HG02840 (cell line): ENCODE data around the gene GREM2.
A peak's percentile ranks its signal among the peaks of the same experiment; 100 is the strongest.

ENCODE experiments used
- ATAC-seq: cut with Tn5 transposase; IDR thresholded peaks from one replicate; pipeline ENCODE4 v1.9.1; 2021; ENCODE audit warnings: mild to moderate bottlenecking, moderate library complexity, moderate number of reproducible peaks; ENCODE audit not compliant: unreplicated experiment, low FRiP score

Gene GREM2

DNA sequence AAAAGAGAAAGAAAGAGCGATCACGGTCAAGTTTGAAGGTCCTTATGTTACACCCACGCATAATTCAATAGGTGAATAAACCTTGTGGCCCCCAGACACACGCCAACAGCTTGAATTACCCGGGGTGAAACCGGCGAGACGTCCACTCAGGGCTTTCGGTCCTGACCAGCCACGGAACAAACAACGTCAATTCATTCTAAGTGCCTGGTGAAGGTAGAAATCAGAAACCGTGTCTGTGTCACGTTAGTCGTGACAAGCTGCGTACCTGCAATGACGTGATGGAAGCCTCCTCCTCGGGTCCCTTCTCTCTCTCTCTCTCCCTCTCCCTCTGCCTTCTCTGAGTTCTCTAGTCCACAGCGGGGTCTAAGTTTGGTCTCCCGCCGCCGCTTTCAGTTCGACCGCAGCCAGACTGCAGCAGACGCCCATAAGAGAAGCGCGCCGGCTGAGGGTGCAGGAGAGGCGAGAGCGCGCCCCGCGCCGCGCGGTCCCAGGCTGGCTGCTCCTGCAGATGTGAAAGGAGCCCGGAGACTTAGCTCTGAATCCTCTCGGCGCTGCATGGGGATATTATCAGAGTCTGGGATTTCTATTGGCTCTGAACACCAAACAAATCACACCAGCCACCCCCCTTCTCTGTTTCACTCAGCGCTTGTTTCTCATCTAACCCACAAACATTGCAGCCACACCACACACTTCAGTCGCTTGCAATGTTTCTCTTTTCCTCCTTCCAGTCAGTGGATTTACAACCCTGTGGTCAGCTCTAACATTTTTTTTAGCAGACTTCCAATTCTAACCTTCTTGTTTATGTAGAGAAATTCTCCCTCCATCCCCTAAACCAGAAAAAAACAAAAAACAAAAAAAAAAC, at the start of gene GREM2:
Gene GREM2 (minus strand): TSS at position 537 of the 862 bp plus-strand sequence. CDS start 118,680 bp downstream, outside the sequence.
- ATAC-seq = peak; percentile 78

DNA sequence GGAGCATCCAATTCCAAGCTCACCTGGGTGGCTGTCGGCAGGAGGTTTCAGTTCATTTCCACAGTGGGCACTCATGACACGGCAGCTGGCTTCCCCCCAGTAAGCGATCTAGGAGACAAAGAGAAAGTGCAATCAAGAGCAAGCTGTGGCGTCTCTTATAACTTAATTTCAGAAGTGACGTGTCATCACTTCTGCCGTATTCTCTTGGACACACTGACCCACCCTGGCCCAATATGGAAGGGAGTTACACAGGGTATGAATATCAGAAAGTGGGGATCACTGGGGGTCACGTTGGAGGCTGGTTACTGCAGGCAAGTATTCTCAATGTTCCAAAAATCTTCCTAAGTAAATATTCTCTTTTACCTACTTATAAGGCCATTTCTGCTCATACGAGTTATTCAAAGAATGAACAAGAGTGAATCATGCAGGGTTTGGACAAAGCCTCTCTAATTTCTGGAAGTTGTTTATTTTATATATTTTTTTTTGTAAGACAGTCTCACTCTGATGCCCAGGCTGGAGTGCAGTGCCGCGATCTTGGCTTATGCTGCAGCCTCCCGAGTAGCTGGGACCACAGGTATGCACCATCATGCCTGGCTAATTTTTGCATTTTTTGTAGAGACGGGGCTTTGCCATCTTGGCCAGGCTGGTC, 46.5 kb upstream of the GREM2 start:
- no peak for ATAC-seq

DNA sequence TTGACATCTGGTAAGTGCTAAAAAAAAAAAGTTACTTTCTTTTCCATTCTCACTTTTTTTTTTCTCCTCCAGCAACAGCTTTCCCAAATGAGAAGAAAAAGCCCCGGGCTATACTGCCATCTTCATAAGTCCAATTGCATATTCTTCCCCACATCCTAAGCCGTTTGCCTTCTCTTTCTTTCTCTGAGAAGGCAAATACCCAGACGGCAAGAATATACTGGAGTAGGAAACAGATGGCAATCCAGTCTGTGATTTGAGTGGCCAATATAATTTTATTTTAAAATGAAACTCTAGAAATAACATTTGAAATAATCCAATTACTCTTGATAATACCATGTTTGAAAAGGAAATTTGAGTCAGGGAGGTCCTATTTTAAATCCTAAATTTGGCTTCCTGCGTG, 44.6 kb upstream of the GREM2 start:
- no peak for ATAC-seq

DNA sequence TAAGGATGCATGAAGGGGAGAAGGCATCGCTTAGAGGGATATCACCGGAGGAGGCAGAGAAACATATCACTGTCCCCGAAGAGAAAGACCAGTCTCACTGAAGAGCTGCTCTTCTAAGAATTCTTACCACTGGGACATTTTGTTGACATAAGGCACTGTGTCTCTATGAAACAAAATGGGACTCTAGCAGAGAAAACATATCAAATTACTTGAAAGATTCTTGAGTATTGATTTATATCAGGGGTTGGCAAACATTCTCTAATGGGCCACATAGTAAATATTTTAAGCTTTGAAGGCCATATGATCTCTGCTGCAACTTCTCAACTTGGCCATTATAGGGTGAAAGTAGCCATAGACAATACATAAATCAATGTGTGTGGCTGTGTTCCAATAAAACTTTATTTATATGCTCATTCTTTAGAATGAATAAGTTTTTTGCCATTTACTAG, 41.0 kb upstream of the GREM2 start:
- ATAC-seq = no peak

DNA sequence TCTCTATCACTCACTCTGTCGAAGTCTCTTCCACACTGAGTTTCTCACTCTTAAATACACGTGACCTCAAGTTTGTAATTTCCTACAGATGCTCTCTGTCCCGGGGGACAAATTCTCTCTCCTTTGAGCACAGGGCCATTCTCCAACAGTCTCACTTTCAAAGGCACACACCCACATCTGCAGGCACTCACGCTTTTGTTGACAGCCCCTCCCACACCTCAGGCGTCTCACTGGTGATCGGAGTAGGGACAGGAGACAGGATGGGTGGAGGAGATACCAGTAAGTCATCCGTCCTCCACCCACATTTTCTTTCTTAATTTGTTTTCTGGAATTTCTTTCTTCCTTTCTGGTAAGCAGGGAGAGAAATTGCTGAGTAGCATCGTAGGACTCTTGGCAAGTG, 40.6 kb upstream of the GREM2 start:
- ATAC-seq = no peak

DNA sequence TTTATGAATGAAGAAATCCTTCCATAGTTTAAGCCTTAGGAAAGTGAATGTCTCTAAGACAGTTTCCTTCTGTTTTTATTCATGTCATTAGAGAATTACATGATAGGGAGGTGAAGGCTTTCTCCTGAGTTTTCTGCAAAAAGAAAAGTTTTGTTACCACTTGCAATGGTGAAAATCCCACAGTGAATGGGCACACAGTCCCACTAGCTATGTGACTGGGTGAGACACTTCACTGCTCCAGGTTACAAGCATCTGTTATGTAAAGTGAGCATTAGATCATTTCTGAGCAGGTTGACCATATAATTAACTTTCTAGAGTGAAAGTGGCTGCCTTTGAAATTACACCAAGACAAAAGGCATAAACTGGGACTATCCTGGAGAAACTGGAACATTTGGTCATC, 38.9 kb upstream of the GREM2 start:
- no peak for ATAC-seq

DNA sequence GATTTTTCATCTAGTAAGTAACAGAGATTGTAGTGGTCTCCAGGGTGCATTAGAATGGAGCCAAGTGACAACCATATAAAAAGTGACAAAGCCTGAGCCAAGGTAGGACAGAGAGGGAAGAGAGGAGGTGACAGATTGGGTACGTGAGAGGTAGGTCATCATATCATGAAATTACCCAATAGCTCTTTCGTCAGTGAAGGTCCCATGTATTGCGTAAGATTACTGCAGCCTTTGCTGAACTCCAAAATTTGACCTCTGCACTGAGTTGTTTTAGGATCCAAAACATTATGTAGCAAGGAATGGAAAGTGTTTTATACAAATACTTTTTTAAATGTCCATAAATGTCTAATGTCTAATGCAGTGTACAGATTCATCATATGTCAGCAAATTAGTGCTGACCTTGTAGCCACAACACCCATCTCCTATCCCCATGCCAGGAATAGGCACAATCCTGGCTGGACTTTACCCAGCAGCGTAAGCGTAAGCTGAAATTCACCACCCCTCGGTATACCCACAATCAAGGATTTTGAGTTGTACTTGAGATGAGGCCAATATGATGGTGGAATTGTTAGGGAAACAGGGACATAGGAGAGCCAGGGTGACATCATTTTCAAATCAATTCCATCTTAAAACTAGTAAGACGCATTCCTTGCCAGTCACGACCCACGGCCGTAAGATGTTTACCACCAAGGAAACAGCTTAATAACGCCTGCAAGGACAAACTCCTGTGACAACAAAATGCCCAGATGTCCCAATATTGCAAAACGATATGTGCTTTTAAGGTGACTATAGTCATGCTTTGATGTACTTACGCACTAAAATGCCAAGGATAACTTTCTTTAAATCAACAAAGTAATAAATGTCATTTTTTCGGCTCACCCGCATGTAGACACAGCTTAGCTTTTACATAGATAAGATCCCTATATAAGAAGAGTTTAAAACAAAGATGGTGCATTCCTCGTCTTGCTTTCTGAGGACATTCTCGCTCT, 38.1 kb upstream of the GREM2 start:
- ATAC-seq = no peak

DNA sequence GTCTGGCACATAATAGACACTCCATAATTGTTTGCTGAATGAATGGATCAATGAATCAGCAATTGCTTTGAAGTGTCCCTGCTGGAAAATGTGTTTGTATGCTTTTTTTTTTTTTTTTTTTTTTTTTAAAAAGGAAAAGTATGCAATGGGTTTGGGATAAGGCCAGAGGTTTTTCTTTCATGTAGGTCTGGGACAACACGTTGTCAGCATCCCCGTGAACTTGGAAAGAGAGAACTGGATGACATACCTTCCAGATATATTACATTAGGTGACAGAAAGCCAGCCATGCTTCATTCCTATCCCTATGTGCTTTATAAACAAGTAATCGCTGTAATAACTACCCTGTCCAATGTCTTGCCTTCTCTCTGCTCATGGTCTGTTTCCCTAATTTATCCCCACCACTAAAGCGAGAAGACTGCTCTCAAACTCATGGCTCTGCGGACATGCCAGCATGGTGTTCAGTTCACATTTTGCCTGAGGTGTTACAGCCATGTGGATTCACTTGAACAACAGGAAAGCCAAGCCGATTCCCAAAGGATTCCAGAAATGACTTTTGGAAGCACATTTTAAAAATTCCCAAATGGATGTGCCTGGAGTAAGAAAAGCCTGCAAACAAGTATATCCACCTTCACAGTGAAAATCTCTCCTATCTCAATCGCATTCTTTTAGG, 34.8 kb upstream of the GREM2 start:
- ATAC-seq = no peak

DNA sequence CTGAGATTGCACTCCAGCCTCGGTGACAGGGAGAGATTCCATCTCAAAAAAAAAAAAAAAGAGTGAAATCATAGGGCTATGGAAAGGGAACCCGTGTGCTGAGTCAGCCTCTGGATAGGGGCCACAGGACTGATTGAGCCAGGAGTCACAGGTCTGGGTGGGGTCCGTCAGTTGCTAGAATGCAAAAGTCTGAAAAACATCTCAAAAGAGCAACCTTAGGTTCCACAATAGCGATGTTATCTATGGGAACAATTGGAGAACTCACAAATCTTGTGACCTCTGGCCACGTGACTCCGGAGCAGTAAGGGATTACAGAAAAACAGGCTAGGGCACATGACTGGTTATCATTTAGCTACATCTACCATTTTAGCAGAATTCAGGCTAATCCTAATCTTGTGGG, 32.8 kb upstream of the GREM2 start:
- ATAC-seq = no peak

DNA sequence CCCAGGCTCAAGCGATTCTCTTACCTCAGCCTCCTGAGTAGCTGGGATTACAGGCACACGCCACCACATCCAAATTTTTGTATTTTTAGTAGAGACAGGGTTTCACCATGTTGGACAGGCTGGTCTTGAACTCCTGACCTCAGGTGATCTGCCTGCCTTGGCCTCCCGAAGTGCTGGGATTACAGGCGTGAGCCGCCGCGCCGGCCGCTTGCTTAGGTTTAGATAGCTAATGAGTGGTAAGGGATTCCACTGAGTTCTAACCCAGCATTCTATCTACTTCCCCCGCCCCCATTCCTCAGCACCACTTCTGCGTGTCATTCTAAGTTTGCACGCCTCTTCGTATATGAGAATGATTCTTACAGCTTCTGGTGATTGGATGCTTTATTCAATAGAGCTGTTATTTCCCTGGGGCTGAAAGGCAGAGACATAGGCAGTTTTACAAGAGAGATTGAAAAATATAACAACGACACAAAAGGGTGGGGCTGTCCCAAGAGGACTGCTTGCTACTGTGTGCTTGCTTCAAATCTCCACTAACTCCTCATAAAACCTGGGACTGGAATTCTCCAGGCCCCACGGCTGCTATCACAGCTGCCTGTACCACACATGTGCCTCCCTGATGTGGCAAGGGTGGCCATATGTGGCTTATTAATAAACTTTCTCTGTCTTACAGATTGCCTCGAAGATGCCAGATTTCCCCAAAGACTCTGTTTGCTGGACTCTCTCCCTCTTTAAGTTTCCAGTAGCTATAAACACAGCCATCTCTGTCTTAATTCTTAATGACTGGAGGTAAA, 23.7 kb upstream of the GREM2 start:
- ATAC-seq = no peak

DNA sequence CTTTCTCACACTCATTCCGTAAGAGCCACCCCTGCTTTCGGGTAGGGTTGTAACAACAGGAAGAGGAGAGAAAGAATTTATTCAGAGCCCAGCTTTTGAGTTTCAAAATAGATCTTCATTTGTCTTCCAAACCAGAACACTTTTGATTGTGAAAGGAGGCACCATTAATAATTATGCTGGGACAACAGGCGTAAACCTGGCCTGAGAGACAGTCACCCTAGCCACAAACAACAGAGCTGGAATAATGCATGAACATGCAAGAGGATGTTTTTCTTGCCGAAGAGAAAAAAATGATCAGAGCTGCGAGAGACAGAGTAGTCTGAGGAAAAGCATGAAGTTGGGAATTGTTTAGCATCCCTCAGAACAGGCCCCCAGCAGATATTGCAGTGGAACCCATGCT, 18.5 kb upstream of the GREM2 start:
- no peak for ATAC-seq

DNA sequence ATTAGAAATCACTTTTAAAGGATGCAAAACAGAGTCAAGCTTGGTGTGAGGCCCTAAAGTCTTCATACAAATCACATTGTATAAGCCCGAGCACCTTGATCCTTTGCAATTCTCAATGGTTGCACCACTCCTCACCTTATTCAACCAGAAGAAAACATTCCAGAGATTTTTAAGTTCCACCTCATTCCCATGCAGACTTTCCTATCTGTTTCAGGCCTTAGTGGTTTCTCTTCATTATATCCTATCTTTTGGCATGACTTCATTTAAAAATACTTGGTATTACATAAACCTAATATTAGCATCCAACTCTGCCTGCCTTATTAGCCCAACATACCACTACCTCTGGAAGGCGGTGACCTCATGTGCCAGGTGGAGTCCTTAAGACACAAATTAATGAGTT, 9.3 kb upstream of the GREM2 start:
- no peak for ATAC-seq

DNA sequence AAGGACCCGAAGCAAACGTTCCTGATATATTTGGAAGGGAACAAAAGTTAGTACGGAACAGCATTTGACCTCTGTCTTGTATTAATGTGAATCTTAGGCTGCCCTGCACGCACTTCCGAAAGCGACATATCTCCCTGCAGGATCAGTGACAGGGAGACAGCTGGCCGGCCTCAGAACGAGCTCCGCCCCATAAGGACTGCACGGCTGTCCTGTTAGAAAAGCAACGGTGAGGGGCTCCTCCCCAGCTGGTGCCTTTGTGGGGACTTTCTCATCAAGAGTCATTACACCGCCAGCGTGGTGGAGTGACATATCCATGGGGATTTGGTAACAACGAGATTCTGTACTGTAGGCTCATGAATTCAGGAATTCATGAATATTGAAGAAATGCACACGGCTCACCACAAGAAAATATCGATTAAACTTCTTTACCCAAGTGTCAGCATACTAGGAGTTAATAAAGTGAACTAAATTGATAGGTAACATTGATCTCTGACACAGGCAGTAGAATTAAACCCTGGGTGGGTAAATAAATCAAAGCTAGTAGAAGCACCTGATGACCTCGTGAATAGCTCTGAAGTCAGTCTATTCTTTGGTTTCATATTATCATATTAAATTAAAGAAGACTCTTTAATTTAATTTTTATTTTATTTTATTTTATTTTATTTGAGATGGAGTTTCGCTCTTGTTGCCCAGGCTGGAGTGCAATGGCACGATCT, 8.1 kb upstream of the GREM2 start:
- ATAC-seq = no peak

DNA sequence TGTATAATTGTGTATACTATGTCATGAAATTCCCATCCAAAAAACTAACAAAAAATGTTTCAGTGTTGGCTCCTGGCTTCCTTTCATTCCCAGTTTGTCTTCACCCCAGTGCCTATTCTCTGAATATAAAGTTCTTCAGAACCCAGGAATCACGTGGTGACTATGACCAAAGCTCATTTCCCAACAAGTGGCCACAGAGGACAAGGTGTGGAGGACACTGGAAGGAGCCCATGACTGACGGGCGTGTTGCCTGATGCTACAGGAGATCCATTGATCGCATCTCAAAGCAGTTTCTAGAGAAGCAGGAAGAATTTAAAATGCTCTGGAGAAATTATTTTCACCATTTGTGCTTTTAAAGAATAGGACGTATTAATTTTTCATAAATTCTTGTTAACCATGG, 7.4 kb upstream of the GREM2 start:
- ATAC-seq = no peak

DNA sequence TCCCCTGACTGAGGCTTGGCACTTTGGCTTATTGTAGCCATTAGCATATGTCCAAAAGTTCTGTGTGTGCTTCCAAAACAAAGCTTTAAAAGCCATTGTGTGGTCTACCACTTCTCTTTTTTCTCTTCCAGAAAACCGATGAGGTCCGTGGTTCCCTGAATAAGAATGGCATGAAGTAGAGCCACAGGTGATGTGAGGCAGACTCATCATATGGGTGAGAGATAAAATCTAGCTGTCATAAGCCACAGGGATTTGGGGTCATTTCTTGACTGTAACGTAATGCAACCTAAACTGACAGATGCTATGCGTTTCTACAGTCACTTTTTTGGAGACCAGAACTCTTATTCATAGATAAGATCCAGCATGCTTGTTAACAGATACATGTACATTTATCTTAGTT, 7.0 kb upstream of the GREM2 start:
- no peak for ATAC-seq

DNA sequence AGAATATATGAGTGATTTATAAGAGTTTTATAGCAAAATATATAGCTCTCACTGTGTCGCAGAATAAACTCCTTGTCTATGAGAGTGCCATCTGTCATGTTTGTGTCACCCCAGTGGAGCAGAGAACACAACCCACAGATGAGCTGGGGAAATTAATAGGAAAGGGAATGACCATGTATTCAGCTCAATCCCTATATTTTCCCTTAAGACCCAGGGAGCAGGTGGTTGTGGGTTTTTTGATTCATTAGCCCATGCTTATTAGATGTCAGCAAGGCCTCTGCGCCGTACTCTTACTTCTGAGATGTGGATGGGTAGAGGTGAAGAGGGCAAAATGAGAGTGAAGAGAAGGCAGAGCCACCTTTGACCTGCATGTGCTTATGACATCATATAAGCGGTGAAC, 4.1 kb upstream of the GREM2 start:
- no peak for ATAC-seq

DNA sequence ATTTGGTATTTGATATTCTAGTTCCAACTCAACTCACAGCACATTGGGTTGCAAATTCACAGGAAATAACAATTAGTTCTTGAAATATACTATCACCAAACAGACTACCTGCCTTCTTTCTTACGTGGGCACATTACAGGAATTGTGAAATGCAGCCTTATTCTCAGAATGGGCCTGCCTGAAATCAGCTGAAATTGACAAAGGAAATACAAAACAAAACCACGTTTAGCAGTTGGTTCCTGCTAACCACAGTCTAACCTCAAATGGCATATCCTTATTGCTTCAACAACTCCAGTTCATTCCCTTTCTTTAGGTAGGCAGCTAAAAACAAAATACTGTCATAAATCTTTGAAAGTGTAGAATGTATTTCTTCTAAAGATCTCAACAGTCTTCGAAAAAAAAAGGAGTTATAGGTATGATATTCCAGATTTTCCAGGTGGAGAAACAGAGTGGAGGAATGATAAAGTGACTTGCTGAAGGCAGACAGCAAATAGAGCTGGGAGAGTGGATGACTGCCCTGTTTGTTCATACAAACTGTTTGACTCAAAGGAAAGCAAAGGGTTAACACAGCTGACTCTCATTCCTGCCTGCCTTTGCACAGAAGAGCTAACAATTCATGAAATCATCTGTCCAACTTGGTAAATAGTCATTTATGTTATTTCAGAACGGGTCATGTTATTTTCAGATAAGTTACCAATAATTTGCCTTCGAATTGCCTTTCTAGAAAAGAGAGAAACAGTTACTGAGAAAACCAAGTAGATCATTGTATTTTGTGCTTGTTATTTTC, 1.6 kb upstream of the GREM2 start:
- ATAC-seq = no peak

DNA sequence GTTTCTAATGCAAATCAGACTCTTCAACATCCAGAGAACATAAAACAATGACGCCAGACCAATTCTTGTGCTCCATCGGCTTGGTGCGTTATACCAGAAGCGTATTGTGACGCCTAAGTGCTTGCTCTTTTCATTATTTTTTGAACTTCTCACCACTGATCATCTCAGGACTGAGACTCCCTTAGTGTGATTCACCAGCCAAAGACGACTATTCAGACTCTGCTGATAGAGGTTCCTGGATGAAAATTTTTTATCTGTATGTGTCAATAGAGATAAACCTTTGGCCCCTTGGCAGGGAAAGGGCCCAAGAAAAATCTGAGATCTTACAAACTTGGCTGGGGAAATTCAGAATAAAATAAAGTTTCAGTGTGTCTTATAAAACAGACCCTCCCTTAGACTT, 856 bp upstream of the GREM2 start:
- ATAC-seq = no peak
